Measurements from ENCODE around the gene AUTS2. TPM values are rescaled to one million over a fixed set of nuclear protein-coding genes. Genes with fewer than 3 reads are reported as not detected.

The AUTS2 gene
- total RNA-seq, 1 experiment from 2014 or later: 0.11 TPM

GRCh38 chr7:69597278-69598076 is 798 bp upstream of the AUTS2 start:
- no peak for DNase-seq (ENCODE audit: low read depth, low spot score)

DNA sequence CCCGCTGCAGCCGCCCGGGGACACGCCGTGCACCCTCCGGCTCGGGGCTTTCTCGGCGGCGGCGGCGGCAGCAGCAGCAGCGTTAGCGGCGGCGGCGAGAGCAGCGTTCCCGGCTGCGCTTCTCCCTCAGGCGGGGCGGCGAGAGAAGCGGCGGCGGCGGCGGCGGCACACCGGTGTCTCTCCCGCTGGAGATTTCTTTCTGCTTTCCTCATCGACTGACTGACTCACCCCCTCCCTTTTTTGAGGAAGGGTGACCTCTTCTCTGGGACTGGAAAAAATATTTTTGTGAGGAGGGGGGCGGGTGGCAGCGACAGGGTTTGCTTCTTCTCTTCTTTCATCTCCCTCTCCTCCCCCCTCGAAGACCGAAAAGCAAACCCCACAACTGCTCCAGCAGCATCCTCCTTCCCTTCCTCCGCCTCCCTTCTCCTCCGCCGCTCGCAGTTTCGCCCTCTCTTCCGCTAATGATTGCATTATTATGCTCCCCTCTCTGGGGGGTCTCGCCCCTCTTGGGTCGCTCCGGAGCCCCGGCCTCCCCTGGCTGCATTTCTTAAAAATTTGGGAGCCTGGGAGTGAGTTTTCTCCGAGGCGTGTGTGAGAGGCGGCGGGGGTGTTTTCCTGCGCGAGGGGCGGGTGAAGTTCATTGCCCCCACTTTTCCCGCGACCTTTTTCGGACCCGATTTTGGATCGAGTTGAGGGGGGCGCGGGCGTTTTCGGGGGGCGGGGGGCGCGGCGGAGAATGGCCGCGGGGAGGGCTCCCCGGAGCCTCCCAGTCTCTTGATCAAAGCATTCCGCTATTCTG is 411 bp downstream of the AUTS2 start:
- no peak for DNase-seq (ENCODE audit: low read depth, low spot score)

More at GRCh38 chr7:69597278-69598076, 798 bp upstream of the AUTS2 start:
- in situ Hi-C loops (cut with HindIII; ENCODE audit: low pct_unique_long_range_greater_than_20kb, low sequenced_read_pairs): no loop called here

DNA sequence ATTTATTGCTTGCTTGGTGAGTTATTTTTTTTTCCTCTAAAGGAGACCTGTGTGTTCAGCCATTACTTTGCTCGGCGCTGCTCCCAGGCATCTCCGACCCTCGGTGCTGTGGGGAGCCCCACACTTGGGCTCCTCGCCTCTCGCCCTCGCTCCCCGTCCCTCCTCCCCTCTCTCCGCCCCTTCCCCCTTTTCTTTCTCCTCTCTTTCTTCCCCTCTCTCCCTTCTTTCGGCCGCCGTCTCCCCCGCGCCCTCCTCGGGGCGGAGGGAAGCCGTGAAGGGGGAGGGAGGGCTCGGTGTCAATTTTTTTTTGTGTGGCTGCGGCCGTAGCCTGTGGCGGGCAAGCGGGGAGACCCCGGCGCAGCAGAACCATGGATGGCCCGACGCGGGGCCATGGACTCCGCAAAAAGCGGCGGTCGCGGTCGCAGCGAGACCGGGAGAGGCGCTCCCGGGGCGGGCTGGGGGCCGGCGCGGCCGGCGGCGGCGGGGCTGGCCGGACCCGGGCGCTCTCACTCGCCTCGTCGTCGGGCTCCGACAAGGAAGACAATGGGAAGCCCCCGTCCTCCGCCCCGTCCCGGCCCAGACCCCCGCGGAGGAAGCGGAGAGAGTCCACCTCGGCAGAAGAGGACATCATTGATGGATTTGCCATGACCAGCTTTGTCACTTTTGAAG is 1.1 kb downstream of the AUTS2 start:
- DNase-seq (ENCODE audit: low read depth, low spot score): no peak
- in situ Hi-C loops (cut with HindIII; ENCODE audit: low pct_unique_long_range_greater_than_20kb, low sequenced_read_pairs): no loop called here

More for the DNA sequence above, 411 bp downstream of the AUTS2 start:
- in situ Hi-C loops (cut with HindIII; ENCODE audit: low pct_unique_long_range_greater_than_20kb, low sequenced_read_pairs): no loop called here

DNA sequence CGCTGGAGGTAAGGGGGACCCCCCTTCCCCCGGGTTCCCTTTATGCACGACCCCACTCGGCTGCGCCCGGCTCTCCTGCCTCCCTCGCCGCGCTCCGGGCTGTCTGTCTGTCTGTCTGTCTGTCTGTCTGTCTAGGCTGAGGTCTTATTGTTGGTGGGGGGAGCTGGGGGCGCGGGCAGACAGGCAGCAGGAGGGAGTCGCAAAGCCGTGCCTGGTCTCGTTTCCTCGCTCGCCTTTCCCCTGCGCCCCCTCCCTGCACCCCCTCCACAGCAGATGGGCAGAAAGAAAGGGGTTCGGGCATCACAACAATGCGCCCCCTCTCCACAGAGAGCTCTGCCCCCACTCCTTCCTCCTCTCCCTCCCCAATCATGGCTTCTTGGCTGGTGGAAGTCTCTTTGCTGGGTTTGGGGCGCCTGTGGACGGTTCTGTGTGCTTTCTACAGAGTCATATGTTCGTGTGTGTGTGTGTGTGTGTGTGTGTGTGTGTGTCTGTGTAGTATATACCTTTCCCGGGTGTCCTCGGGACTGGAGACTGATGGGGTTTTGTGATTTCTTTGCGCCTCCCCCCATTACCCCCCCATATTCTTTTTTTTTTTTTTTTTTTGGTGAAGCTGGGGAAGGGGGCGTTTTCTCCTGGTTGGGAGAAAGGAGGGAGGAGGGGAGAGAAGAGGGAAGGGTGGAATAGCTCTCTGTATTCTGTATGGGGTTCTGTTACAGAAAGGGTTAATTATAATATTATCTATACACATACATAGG is 1.9 kb downstream of the AUTS2 start:
- in situ Hi-C loops (cut with HindIII; ENCODE audit: low pct_unique_long_range_greater_than_20kb, low sequenced_read_pairs): no loop called here
- no peak for DNase-seq (ENCODE audit: low read depth, low spot score)

- no peak for DNase-seq (ENCODE audit: low read depth, low spot score)
Observed at GRCh38 chr7:69600710-69601519, 2.6 kb downstream of the AUTS2 start.

DNA sequence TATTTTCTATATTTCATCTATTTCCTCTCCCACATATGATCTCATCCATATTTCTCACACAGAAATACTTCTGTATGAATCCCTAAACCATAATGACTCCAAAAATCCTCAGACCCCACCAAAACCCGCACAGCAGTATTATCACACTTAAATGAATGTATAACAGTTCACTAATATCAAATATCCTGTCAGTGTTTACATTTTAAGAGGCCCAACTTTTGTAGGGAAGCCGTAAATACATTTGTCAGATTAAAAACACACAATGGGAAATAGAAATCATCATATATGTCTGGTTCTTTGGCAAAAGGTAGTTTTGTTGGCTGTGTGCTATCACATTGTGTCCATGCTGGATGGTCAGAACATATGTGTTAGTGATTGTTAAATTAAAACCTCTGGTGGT is 4.2 kb downstream of the AUTS2 start:
- in situ Hi-C loops (cut with HindIII; ENCODE audit: low pct_unique_long_range_greater_than_20kb, low sequenced_read_pairs): no loop called here
- no peak for DNase-seq (ENCODE audit: low read depth, low spot score)

More at GRCh38 chr7:69600710-69601519, 2.6 kb downstream of the AUTS2 start:
- in situ Hi-C loops (cut with HindIII; ENCODE audit: low pct_unique_long_range_greater_than_20kb, low sequenced_read_pairs): no loop called here

- in situ Hi-C loops (cut with HindIII; ENCODE audit: low pct_unique_long_range_greater_than_20kb, low sequenced_read_pairs): no loop called here
- DNase-seq (ENCODE audit: low read depth, low spot score): no peak
Observed at GRCh38 chr7:69603351-69603750, 5.1 kb downstream of the AUTS2 start.

DNA sequence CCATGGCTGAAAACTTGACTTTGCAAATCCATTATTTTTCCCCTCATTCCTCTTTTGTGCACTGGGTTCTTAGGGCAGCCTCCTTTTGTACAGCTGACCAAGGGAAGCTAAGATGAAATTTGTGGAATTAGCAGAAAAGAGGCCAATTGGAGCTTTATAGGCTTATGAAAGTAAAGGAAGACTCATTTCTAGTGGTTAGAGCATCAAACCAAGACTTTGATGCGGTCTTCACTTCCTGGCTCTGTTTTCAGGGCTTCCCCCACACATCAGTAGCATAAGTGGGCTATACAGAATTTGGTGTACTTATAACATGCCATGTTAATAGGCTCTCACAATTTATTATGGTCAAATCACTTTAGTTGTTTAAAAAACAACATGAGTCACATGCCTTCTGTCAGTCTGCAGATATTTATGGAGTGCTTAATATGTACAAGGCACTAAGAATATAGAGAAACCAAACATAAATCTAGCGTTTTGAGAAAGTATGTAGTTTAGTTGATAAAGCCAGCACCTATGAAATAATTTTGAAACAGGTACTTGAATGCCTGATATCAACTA is 5.7 kb downstream of the AUTS2 start:
- in situ Hi-C loops (cut with HindIII; ENCODE audit: low pct_unique_long_range_greater_than_20kb, low sequenced_read_pairs): no loop called here
- no peak for DNase-seq (ENCODE audit: low read depth, low spot score)

- in situ Hi-C loops (cut with HindIII; ENCODE audit: low pct_unique_long_range_greater_than_20kb, low sequenced_read_pairs): no loop called here
- DNase-seq (ENCODE audit: low read depth, low spot score): no peak
Observed at GRCh38 chr7:69605070-69605469, 6.8 kb downstream of the AUTS2 start.

DNA sequence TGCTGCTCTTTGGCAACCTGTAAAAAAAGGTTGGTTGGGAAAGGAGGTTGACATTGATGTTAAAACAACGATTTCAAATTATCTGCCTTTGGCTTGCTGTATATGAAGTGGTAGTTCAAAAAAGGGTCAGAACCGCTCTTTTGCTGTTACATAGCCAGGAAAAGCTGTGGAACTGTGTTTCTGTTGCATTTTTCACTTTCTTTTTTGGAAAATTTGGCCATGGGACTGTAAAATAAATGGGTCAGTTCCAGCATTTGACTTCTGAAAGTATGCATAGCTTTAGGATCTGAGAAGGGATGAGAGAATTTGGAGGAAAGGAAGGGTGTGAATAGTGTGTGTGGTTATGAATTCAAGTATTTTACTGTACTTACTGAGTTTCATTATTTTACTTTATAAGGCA is 7.3 kb downstream of the AUTS2 start:
- no peak for DNase-seq (ENCODE audit: low read depth, low spot score)
- in situ Hi-C loops (cut with HindIII; ENCODE audit: low pct_unique_long_range_greater_than_20kb, low sequenced_read_pairs): no loop called here

- in situ Hi-C loops (cut with HindIII; ENCODE audit: low pct_unique_long_range_greater_than_20kb, low sequenced_read_pairs): no loop called here
- DNase-seq (ENCODE audit: low read depth, low spot score): no peak
Observed at GRCh38 chr7:69608049-69608448, 9.8 kb downstream of the AUTS2 start.

DNA sequence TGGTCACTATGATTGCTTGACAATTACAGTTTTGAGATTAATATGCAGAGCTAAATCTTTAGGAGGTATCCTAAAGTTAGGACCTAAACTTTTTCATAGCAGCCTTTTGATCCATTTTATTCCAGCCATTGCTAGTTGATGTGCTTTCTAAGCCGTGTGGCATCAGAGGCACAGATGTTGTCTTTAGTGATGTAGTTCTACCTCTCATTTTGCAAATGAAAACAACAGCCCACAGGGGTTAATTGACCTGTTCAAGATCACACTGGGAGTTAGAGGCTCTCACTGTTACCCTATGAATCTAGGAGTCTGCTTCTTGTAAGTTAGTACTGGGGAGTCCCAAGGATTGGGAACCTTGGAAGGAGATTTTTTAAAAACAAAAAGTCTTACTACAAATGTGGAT is 10.6 kb downstream of the AUTS2 start:
- DNase-seq (ENCODE audit: low read depth, low spot score): no peak
- in situ Hi-C loops (cut with HindIII; ENCODE audit: low pct_unique_long_range_greater_than_20kb, low sequenced_read_pairs): no loop called here

DNA sequence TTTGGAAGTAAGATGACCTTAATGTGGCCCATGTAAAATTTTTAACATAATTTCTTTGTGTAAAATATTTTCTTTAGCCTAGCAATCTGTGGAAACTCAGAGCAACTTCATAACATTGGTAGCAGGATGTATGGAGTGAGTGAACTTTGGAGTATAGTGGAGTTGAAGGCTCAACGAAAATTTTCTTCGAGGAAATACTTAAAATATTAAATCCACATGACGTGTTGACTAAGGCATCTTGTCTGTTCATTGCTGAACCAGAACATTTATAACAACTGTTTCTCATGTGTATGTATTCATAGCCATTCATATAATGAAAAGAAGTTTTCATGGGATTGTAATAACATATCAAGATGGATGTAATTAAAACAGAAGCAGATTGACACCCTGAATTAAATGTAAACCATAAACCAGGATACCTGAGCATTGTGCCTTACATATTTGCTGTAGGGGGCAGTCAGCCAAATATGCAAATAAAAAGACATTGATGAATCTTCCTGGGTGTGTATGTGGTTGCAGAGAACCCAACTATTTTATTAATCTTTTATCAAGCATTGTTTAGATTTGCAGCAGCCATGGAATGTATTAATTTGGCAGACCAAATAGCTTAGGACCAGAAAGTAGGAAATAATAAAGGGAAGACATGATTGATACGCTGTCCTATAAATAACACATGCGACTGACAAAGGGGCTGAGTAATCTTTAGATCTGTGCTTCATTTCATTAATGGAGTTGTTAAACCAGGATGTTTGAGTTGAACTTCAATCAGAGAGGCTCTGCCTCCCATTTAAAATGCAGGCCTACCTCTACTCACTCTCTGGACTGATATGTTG is 11.5 kb downstream of the AUTS2 start:
- in situ Hi-C loops (cut with HindIII; ENCODE audit: low pct_unique_long_range_greater_than_20kb, low sequenced_read_pairs): no loop called here
- DNase-seq (ENCODE audit: low read depth, low spot score): no peak

DNA sequence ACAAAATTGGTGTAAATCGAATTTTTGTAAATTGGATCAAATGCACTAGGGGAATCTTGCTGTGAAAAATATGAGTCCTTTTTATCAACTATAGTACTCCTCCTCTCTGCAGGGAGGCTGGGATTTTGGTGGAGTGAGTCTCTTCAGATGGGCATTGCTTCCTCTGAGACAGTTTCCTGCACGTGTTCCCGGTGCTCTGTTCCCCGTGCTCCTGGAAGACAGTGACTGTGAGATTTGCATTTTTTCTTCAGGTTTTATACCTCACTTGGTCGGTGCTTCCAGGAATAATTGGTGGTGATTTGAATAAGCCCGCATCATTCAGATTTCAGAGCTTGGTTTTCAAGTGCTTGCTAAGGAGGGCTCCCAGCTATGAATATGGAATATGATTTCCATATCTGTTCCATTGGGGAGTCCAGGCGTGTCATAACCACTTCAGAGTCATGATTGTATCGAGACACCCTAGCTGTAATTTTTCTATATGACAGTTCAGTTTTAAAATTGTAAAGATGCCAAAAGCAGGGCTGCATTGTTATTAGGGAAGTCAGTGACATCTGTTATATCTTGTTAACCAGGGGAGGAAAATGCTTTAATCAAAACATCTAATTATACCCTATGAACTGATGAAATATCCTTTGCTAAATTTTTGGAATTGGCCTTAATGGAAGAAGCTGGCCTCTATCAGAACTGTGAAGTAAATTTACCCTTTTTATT is 12.3 kb downstream of the AUTS2 start:
- no peak for DNase-seq (ENCODE audit: low read depth, low spot score)
- in situ Hi-C loops (cut with HindIII; ENCODE audit: low pct_unique_long_range_greater_than_20kb, low sequenced_read_pairs): no loop called here

GRCh38 chr7:69612981-69613380 is 14.7 kb downstream of the AUTS2 start:
- DNase-seq (ENCODE audit: low read depth, low spot score): no peak
- in situ Hi-C loops (cut with HindIII; ENCODE audit: low pct_unique_long_range_greater_than_20kb, low sequenced_read_pairs): no loop called here
